HG02943 (cell line): ENCODE data around the gene RHEB.

Source experiments
- ATAC-seq: cut with Tn5 transposase; IDR thresholded peaks from one replicate; pipeline ENCODE4 v1.9.1; 2021; ENCODE audit warnings: mild to moderate bottlenecking, low read depth, moderate library complexity; ENCODE audit not compliant: unreplicated experiment

RHEB gene

GRCh38 chr7:151423936-151424335, 95.8 kb downstream of the RHEB start:
- ATAC-seq = no peak

- no peak for ATAC-seq
Observed at GRCh38 chr7:151423226-151423625, 96.5 kb downstream of the RHEB start.

GRCh38 chr7:151422212-151422611, 97.5 kb downstream of the RHEB start:
- ATAC-seq = no peak

- ATAC-seq = no peak
Observed at GRCh38 chr7:151420144-151420543, 99.6 kb downstream of the RHEB start.

DNA sequence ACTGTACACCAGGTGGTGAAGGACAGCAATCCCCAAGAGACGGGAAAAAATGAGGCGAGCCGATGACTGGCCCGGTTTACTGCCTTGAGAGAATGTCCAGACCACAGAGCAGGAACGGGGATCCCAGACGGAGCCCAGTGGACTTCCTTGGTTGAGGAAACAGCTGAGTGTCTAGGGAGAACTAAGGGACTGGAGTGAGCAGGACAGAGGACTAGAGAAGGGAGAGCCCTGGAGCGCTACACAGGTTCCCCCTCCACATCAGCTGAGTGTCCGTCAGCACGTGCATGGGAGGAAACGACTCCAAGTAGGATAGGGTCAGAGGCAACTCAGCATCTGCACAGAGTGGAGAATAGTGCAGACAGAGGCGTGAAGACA, 102.8 kb downstream of the RHEB start:
- ATAC-seq = no peak

- no peak for ATAC-seq
Observed at GRCh38 chr7:151416112-151416940, 103.4 kb downstream of the RHEB start.
